Ishikawa (cell line): ENCODE measurements around the gene MTHFD1L.

Experiments
- CEBPB ChIP-seq: IDR thresholded peaks from 2 replicates; pipeline ENCODE4 v1.6.1; 2012
- CREB1 ChIP-seq: IDR thresholded peaks from 2 replicates; pipeline ENCODE4 v1.6.1; 2012; ENCODE audit warnings: low read depth
- EGR1 ChIP-seq: IDR thresholded peaks from 2 replicates; pipeline ENCODE4 v1.6.1; 2012
- EP300 ChIP-seq: IDR thresholded peaks from 2 replicates; pipeline ENCODE4 v1.6.1; 2012; ENCODE audit warnings: borderline replicate concordance
- FOXM1 ChIP-seq: IDR thresholded peaks from 2 replicates; pipeline ENCODE4 v1.6.1; 2012; ENCODE audit warnings: low read depth, borderline replicate concordance
- MAX ChIP-seq: IDR thresholded peaks from 2 replicates; pipeline ENCODE4 v1.6.1; 2012
- RAD21 ChIP-seq: IDR thresholded peaks from 2 replicates; pipeline ENCODE4 v1.6.1; 2012; ENCODE audit warnings: low read depth
- REST ChIP-seq: IDR thresholded peaks from 2 replicates; pipeline ENCODE4 v1.6.1; 2012; ENCODE audit warnings: low read depth, mild to moderate bottlenecking
- TAF1 ChIP-seq: IDR thresholded peaks from 2 replicates; pipeline ENCODE4 v1.6.1; 2012; ENCODE audit warnings: low read depth, mild to moderate bottlenecking
- TCF12 ChIP-seq: IDR thresholded peaks from 2 replicates; pipeline ENCODE4 v1.6.1; 2012; ENCODE audit warnings: low read depth
- USF1 ChIP-seq: IDR thresholded peaks from 2 replicates; pipeline ENCODE4 v1.6.1; 2012
- YY1 ChIP-seq: IDR thresholded peaks from 2 replicates; pipeline ENCODE4 v1.6.1; 2012; ENCODE audit warnings: low read depth
- ZBTB7A ChIP-seq: IDR thresholded peaks from 2 replicates; pipeline ENCODE4 v1.6.1; 2012; ENCODE audit warnings: low read depth

GRCh38 chr6:151069641-151070040 lies 204.1 kb downstream of the MTHFD1L start:
- no peak for TF ChIP-seq MAX
- TF ChIP-seq CEBPB = no peak
- no peak for TF ChIP-seq USF1
- no peak for TF ChIP-seq EP300
- TF ChIP-seq TAF1 = no peak
- no peak for TF ChIP-seq ZBTB7A
- TF ChIP-seq EGR1 = no peak
- TF ChIP-seq REST = no peak
- no peak for TF ChIP-seq CREB1
- TF ChIP-seq RAD21 = no peak
- no peak for TF ChIP-seq FOXM1
- no peak for TF ChIP-seq YY1
- TF ChIP-seq TCF12 = no peak
